GM21515 (cell line): ENCODE data around the gene COPS4.

Source experiments
- ATAC-seq: cut with Tn5 transposase; IDR thresholded peaks from one replicate; pipeline ENCODE4 v1.9.1; 2021; ENCODE audit not compliant: unreplicated experiment

COPS4 gene

DNA sequence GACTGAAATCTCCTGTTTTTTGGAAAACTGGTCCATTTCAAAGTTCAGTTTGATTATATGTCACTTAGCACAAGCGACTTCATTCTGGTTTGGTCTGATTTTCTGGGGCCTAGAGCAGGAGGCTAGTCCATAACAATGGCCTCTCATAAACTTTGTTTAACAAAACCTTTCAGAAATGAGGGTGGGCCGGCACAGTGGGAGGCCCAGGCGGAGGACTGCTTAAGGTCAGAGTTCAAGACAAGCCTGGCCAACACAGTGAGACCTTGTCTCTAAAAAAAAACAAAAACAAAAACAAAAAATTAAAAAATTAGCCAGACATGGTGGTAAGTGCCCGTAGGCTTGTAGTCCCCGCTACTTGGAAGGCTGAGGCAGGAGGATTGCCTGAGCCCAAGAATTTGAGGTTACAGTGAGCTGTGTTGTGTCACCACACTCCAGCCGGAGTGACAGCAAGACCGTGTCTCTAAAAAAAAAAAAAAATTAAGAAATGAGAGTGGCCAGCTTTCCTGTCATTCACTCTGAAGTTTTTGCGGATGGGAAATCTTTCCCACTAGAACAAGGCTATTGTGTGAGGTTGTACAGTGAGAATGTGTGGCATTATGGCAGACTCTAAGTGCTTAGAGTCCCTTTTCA, 80.8 kb downstream of the COPS4 start:
- no peak for ATAC-seq

DNA sequence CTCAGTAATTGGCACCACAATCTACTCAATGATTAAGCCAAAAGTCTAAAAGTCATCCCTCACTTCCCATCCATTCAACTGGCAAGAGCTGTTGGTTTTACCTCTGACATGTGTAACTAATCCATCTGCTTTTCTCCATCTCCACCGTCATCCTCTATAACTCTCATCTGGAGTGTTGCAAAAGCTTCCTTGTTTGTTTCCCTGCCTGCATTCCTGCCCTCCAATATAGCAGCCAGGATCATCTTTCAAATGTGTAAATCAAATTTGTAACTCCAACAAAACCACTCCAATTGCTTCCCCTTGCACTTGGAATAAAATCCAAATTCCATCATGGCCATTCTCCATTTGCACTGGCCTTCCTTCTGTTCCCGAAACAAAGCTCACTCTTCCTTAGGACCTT, 83.9 kb downstream of the COPS4 start:
- ATAC-seq: no peak

DNA sequence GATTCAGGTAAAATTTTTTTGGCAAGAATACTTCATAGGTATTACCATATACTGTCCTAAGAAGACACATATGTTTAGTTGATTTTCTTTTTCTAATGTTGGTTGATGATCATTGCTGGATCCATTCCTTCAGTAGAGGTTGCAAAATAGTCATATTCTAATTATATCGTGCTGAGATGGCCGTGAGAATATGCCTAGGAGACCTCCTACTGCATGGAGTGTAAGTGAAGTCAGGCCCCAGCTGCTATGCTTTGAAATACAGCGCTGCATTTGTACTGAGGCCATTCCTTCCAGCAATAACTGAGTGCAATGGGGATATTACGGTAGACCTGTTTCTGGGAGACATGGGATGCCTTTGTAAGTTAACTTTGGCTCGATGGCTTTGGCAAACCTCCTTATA, 86.3 kb downstream of the COPS4 start:
- ATAC-seq: no peak

DNA sequence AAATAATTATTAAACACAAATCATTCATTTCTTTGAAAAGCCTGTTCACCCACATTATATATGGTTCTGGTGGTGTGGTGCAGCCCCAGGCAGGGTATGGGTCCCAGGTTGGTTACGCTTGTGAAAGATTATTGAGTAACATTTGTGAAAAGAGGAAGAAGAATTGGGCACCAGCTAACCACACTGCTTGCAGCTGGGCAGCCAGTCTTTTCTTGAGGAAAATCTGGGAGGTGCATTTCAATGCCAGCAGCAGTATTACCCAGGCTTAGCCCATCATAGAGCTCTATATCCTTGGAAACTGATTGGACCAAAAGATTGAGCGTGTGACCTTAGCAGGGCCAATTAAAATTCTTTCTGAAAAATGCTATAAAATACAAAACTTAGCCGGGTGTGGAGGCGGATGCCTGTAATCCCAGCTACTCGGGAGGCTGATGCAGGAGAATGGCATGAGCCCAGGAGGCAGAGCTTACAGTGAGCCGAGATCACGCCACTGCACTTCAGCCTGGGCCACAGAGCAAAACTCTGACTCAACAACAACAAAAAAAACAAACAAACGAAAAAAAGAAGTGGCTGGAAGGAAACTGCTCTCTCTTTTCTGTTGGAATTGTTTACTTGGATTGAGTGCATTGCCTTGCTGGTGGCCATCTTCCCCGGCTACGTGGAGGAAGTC, 89.3 kb downstream of the COPS4 start:
- no peak for ATAC-seq
